SIG-M5 treated with dmso at 0.1 percent for 504 hours (cell line): ENCODE data around the gene RHO.
A peak's percentile ranks its signal among the peaks of the same experiment; 100 is the strongest.
"Not testable (repeated sequence)": the region's sequence is repeated elsewhere in the genome, so short reads cannot be mapped to it uniquely, and the experiment has no call there.

ENCODE experiments used
- DNase-seq: peaks from one replicate; lab custom pipeline; 2025; ENCODE audit not compliant: unreplicated experiment; lab: John Stamatoyannopoulos, UW

The RHO gene

DNA sequence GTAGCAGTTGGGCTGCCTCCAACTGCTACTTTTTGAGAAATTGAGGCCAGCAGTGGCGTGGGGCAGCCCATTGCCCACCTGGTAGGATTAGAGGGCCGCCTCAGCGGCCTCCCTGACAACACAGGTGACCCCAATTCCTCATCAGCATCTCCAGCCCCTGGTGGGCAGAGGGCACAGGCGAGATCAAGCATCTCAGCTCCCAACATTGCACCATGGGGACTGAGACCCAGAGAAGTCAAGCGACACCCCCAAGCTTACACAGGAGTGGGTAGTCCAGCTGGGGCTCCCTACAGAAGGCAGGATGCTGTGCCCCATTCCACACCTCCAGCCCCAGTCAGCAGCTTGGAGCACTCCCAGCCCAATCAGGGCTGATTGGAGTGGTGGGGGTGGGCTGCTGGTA, 14.3 kb downstream of the RHO start:
- DNase-seq = no peak

DNA sequence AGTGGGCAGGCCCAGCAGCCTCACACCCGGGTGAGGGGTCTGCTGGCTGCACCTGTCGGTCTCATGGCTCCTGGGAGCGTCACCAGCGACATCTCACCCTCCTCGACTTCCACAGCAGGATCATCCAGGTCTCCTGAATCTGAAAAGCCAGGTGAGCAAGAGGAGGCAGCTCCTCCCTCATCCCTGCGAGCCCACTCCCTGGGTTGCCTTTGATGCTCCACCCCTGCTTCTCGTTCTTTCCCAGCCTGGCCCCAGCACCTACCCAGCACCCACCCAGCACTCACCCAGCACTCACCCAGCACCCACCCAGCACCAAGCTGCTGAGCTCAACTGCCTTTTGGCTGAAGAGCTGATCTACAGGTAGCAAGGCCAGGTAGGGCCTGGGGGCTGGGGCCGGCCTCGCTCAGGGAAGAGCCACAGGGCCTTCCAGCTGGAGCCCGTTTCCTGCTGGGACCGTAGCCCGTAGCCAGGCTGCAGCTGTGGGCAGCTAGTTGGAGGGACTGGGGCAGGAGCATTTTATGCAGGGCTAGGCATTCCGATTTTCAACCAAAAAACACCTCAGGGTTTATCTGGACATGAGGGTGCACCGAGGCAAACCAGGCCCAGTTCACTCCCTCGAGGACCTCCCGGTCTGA, 14.8 kb downstream of the RHO start, which contains the start of gene H1-8:
Gene H1-8 (plus strand): TSS at position 20 of the 635 bp plus-strand sequence. CDS start 44 bp downstream, at position 64.
- DNase-seq = no peak

DNA sequence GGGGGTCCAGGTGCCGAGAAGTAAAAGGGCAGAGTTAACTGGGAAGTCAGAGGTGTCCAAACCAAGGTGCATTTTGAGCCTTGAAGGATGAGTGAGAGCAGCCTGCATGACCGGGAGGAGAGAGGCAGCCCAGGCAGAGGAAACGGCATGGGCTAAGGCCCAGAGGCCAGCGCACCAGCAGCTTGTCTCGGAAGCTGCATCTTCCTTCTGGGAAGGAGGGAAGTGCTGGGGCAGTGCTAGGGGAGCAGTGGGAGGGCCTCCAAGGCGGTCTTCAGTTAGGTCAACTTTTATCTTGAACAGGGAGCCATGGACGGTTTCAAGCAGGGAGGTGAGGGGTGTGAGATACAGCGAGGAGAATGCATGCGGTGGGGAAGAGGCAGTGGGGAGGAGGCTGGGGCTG, 15.6 kb downstream of the RHO start:
- DNase-seq = no peak

DNA sequence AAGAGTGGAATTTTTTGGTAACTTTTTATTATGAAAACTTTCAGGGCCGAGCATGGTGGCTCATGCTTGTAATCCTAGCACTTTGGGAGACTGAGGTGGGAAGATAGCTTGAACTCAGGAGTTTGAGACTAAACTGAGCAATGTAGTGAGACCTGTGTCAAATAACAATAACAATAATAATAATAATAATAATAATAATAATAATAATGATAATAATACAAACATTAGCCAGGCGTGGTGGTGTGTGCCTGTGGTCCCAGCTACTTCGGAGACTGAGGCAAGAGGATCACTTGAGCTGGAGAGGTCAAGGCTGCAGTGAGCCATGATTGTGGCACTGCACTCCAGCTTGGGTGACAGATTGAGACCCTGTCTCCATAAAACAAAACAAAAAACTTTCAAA, 17.5 kb downstream of the RHO start:
- not testable (repeated sequence) for DNase-seq

DNA sequence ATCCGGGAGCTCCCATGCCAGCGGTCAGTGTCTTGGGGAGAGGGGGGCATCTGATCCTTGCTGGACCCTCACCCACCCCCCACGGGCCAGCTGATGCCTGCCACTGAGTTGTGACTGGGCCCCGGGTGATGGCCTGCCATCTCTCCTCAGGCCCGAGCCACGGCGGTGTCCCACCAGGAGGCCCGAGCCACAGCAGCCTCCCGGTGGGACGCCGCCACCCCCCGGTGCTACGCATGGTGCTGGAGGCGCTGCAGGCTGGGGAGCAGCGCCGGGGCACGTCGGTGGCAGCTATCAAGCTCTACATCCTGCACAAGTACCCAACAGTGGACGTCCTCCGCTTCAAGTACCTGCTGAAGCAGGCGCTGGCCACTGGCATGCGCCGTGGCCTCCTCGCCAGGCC, 18.8 kb downstream of the RHO start:
- no peak for DNase-seq

DNA sequence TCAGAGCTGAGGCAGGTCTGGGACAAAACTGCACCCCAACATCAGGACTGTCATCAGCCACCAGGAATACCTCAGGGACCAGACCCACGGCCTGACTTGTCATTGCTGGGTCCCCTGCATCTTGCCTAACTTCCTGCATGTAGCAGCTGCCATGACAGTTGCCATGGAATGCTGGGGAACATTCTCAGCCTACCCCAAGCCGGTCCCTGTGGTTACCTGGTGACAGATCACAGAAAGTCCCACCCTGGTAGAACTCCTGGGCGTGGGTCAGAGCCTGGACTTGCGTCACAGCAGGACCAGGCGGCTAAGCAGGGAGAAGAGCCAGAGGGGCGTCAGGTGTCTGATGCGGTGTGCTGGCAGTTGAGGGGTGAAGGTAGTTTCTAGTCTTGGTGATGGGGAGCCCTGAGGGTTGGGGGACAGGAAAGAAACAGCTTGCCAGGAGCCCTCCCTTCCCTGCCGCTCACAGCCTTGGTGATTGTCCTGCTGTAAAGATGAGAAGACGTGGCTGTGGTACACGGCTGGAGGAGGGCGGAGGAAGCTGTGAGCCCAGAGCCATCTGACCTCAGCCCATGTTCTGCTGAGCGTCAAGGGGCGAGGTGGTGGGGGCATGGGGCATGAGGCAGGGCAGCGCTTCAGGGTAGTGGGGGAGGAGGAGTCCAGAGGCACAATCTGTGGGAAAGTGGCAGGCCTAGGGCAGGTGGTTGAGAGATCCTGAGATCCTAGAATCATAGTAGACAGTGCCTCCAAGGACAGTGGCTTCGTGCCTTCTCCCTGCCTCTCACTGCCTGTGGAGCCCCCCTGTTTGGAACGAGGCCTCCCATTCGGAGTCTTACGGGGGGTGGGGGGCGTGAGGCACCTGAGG, 19.9 kb downstream of the RHO start:
- no peak for DNase-seq

DNA sequence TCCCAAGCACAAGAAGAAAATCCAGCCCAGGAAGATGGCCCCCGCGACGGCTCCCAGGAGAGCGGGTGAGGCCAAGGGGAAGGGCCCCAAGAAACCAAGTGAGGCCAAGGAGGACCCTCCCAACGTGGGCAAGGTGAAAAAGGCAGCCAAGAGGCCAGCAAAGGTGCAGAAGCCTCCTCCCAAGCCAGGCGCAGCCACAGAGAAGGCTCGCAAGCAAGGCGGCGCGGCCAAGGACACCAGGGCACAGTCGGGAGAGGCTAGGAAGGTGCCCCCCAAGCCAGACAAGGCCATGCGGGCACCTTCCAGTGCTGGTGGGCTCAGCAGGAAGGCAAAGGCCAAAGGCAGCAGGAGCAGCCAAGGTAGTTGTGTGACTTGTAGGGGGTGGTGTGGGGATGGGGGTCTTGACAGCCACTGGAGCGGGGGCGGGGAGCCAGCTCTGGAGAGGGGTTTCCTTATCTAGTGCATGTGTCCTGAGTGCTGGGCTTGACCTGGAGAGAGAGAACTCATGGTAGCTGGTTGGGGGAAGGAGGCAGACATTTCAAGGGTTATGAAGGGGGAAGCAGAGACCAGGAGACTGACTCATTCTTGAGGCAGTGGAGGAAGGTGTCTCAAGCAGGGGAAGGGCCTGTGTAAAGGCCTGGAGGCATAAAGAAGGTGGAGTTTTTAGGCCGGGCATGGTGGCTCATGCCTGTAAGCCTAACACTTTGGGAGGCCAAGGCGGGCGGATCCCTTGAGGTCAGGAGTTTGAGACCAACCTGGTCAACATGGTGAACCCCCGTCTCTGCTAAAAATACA, 20.8 kb downstream of the RHO start:
- DNase-seq = peak; percentile 61

DNA sequence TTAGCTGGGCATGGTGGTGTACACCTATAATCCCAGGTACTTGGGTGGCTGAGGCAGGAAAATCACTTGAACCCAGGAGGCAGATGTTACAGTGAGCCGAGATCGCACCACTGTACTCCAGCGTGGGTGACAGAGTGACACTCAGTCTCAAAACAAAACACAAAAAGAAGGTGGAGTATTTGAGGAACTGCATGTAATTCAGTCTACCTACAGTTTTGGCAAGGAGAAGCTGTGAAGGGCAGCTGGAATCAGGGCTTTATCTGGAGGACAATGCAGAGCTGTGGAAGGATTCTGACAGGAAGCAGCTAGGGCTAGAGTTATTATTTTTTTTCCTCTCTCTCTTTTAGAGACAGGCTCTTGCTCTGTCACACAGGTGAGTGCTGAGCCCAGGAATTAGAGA, 21.4 kb downstream of the RHO start:
- no peak for DNase-seq

DNA sequence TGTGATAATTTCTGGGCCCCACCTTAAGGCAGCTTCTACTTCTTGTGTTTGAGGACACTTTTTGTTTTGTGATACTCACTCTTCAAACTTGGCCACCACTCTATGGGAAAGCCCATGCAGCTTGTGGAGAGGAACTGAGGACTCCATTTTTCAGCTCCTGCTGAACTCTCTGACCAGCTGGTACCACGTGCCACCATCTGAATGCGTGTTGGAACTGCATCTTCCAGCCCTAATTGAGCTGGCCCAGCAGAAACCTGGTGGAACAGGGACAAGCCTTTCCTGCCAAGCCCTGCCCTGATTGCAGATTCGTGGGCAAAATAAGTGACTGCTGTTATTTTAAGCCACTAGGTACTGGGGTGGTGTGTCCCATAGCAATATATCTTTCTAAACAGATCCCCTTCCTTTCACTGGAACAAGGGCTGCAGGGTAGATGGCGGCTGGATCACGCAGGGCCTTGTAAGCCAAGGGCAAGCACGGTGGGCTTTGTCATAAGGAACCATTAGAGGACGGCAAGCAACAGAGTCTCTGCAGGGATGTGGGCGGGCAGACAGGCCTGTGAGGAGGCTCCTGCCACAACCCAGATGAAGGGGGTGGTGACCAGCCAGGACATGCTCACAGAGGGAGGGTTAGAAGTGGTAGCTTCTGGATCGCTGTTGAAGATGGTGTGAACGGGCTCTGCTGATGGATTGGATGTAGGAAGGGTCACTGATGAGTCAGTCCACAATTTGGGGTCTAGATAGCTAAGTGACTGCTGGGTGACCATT, 24.0 kb downstream of the RHO start:
- DNase-seq = no peak

DNA sequence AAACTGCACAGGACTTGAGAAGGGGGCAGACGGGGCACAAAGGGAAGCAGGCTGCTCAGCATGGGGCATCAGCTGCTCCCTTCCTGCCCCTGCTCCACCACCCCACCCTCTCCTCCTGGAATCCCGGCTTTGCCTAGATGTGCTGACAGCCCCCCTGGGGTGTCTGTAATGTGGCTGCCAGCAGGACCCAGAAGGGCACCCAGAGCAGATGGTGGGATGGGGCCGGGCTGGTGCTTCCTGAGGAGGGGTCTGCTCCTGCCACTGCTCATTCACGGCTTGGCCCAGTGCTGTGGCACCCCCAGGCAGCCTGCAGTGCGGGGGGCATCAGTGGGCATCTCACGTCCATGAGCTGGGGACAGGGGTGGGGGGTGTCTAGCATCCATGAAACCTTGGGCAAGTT, 24.7 kb downstream of the RHO start:
- no peak for DNase-seq

DNA sequence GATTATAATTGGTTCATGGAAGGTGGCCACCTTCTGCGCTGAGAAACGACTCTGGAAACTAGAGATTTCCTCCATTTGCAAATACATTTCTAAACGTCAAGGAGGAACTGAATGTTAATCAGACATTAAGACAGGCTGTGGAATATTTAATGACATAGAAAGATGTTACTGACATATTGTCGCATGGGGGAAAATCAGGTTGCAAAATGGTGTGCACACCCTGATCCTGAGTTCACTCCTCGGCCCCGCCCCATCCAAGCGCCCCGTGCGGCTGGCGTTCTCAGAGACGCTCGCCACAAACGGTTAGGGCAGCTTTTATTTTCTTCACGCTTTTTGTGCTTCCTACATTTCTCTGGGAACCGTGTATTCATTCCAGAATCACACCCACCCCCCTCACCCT, 25.3 kb downstream of the RHO start:
- peak; percentile 24 for DNase-seq

DNA sequence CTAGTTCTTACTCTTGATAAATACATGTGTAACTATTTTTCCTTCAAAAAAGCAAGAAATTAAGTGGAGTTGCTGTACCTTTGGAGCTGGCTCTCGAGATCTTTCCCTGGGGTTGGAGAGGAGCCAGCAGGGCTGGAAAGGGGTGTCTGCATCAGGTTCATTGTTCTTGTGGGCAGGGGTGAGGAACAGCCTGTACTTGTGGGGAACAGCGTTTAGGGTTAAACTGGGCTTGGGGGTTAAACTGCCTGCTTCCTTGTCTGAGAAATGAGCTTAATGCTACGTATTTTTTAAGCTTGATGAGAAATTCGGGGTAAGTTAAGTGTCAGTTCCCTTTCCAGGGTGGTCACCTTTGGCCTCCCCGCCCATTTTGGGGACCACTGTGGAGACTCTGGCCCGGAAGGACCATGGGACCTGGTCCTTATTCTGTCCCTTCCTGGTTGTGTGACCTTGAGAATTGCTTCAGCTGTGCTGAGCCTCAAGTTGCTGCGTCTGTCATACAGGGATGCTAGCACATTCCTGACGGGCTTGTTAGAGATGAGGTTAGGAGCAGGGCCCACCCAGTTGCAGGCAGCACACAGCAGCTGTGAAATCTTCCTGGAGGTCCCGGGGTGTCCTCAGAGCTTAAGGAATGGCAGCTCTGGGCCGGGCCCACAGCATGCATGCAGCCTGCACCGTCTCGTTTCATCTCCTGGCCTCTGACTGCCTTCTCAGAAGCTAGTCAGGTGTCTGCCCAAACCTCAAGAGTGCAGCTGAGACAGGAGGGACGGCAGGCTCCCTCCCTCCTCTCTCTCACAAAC, 26.1 kb downstream of the RHO start:
- DNase-seq = no peak

DNA sequence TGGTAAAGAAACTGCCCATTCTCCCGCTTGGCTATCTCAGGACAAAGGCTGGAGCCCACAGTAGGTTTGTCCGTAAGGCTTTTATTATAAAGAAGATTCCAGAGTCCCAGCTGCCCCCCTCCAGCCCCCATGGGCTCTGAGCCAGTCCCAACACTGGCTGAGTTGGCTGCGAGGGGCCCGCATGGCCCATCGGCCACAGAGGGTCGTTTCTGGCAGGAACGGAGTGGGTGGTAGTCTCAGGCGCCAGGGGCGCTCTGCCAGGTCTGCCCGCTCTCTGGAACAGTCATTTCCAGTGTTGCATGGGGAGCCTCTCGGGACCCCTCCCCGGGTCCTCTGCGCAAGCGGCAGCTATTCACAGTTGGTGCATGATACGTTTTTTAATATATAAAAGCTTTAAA, 26.7 kb downstream of the RHO start:
- DNase-seq = no peak

DNA sequence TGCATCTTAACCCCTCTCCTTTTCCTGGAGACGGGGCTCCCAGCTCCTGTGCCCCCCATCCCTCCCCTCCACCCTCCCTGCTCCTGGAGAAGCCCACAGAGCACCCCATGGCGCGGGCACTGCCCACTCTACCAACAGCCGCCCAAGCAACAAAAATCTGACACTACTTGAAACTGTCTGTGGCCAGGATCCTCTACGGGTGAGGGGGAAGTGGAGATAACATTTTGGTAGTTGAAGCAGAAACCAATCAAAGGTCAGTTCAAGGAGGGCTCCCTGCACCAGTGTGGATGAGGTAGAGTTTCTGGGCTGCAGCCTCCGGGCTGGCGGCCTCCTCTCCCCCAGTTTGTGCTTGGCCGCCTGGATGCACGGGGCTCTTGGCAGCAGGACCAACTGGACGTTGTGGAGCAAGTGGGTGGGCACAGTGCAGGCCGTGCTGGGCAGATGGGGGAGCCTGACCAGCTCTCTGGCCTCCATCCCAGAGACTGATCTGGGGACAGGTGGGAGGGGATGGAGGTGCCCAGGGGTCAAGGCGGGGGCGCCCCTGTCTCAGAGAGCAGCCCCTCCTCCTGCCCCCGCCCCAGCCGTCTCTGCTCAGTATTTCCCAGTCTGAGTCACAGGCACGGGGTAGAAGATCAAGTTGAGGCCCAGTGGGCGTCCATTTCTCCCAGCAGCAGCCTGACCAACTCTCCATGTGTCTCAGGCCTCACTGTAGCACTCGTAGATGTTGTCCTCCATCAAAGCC, 27.3 kb downstream of the RHO start:
- no peak for DNase-seq

DNA sequence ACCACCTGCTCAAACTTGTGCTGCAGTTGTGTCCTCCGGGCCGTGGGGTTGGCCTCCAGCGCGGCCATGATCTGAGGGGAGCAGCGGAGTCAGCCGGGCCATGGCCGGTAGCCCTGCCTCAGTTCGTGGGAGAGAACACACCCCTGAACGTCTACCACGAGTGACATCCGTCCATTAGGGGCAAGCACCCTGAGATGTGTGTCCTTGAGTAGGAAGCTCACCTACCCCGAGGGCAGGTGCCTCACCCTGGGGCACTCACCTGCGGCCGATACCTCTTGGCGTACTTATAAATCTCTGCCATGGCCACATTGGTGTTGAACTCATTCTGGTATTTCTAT, 27.9 kb downstream of the RHO start:
- no peak for DNase-seq

DNA sequence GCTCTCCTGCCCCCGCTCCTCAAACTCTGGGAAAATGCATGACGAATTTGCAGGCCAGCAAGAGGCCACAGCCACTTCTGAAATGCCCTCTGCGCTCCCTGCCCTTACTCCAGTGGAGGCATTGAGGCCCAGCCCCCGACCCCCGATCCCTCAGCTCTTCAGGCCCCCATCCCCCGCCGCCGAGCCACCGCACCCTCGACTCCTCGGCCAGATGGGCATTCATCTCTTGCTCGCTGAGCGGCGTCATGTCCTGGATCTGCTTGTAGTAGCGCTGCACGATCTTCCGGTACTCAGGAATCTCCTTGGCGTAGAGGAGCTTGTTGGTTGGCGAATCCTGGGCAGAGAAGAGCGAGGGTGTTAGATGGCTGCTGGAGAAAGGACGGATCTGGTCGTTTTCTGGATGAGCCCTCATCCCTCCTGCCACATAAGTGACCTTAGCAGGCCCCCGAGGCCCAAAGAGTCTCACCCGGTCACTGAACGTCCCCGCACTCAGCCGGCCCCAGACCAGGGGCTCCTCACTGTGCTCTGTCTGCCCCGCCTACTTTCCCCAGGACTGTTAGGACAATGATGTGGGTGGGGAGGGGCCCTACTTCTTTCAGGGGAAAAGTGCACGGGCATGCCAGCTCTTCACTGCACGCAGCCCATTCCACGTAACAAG, 28.6 kb downstream of the RHO start:
- DNase-seq = no peak

DNA sequence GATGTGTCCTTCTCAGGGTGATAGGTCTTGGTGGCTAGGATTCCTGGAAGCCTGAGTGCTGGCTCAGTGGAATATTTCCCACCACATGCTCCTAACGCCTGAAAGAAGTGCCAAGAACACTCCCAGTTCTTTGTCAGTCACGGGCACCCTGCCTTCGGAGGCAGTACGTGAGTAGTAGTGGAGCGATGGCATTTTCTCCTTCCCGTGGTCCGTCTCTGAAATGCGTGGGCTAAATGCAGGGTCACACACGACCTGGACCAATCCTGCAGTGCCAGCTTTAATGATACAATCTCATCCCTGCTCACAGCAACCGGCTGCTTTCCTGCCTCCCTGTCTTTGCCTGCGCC, 29.1 kb downstream of the RHO start:
- DNase-seq = no peak

DNA sequence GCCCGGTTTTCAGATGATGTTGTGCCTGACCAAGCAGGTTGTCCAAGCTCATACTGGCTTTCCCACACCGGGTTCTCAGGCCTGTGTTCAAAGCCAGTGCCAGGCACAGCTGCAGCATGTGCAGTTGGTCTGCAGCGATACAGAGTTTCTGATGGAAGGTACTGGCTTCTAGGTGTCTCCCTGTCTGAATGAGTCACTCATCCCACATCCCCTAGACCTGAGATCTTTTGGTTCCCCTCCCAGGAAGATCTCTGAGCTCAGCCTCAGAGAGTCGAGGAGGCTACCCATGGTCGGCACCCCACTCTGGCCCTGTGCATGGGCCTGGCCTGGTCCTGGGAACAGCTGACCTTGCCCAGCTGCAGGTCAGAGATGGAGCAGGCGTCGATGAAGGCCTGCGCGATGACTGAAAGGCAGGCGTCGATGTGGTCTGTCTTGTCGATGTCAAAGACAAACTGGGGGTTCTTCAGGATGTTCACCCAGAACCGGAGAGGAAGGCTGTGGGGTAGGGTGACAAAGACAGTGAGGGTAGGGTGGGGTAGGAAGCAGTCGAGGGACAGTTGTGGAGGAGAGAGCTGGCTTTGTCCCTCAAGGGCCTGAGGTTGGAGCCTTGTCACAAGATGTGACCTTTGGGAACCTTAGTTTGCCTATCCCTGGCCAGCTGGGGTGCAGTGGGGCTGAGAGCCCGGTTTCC, 29.8 kb downstream of the RHO start:
- no peak for DNase-seq
